HG02763 (cell line): ENCODE measurements around the gene NSUN3.

Source experiments
- ATAC-seq: cut with Tn5 transposase; IDR thresholded peaks from one replicate; pipeline ENCODE4 v1.9.1; 2021; ENCODE audit warnings: mild to moderate bottlenecking, moderate library complexity; ENCODE audit not compliant: unreplicated experiment

The NSUN3 gene

GRCh38 chr3:94176988-94177745 lies 114.3 kb downstream of the NSUN3 start:
- no peak for ATAC-seq
